ENCODE results near the gene ST6GAL2. TPM values are rescaled to one million over a fixed set of nuclear protein-coding genes. Genes with fewer than 3 reads are reported as not detected.

ST6GAL2 gene
- total RNA-seq, 1 experiment from 2014 or later: 11.0 TPM

- TF ChIP-seq ATF1 (CRISPR knock-in tag; IDR thresholded peaks at IDR 0.05): no peak
- TF ChIP-seq AFF4 (CRISPR knock-in tag; IDR thresholded peaks at IDR 0.05; ENCODE audit: borderline replicate concordance): no peak
- no peak for TF ChIP-seq ZSCAN18 (CRISPR knock-in tag; IDR thresholded peaks at IDR 0.05)
- TF ChIP-seq ZNF416 (CRISPR knock-in tag; IDR thresholded peaks at IDR 0.05): no peak
- TF ChIP-seq ZNF232 (CRISPR knock-in tag; IDR thresholded peaks at IDR 0.05): no peak
- TF ChIP-seq USF2 (CRISPR knock-in tag; IDR thresholded peaks at IDR 0.05): no peak
- TF ChIP-seq ZBTB21 (CRISPR knock-in tag; IDR thresholded peaks at IDR 0.05; ENCODE audit: borderline replicate concordance): no peak
These were observed 27.2 kb downstream of the ST6GAL2 start (continued) for GRCh38 chr2:106858810-106859209.

GRCh38 chr2:106857882-106858478 lies 28.0 kb downstream of the ST6GAL2 start:
- POLR2A ChIA-PET: no interaction called here
- peaks cover 36% of the 10 kb centered on the region for H3K4me1 Mint-ChIP-seq
- peaks cover 26% of the 10 kb centered on the region for H3K9me3 Mint-ChIP-seq
- no peak for ATAC-seq
- no peak overlapping the region for H3K4me3 Mint-ChIP-seq
- no peak overlapping the region for H3K27ac Mint-ChIP-seq
- CTCF ChIA-PET: no interaction called here
- no peak for TF ChIP-seq ERG (CRISPR knock-in tag; IDR thresholded peaks at IDR 0.05)
- TF ChIP-seq FOXK1 (CRISPR knock-in tag; IDR thresholded peaks at IDR 0.05): no peak
- no peak for TF ChIP-seq NFE2L1 (CRISPR knock-in tag; IDR thresholded peaks at IDR 0.05)
- TF ChIP-seq ZNF281 (CRISPR knock-in tag; IDR thresholded peaks at IDR 0.05): no peak
- no peak for TF ChIP-seq STAT6 (CRISPR knock-in tag; conservative IDR thresholded peaks at IDR 0.05; ENCODE audit: low read depth)
- TF ChIP-seq ETV6 (CRISPR knock-in tag; IDR thresholded peaks at IDR 0.05): no peak
- no peak for TF ChIP-seq E2F1 (CRISPR knock-in tag; IDR thresholded peaks at IDR 0.05)
- TF ChIP-seq FOXJ3 (CRISPR knock-in tag; IDR thresholded peaks at IDR 0.05; ENCODE audit: borderline replicate concordance): no peak
- no peak for TF ChIP-seq ESRRA (CRISPR knock-in tag; IDR thresholded peaks at IDR 0.05; ENCODE audit: borderline replicate concordance)
- no peak for TF ChIP-seq CREM (CRISPR knock-in tag; IDR thresholded peaks at IDR 0.05)
- no peaks in the 10 kb centered on the region for H3K27me3 Mint-ChIP-seq (ENCODE audit: low read depth)
- DNase-seq (ENCODE audit: low spot score): no peak
- peaks cover 19% of the 10 kb centered on the region for H3K36me3 Mint-ChIP-seq

Data from WTC11 (cell line).